GM03348 (cell line): ENCODE results near the gene LRRC42.

ENCODE experiments used
- DNase-seq: peaks from one replicate; pipeline ENCODE4 v3.0.0; 2012; ENCODE audit warnings: low spot score

The LRRC42 gene

GRCh38 chr1:53942127-53942957 is 3.8 kb upstream of the LRRC42 start:
- no peak for DNase-seq

- DNase-seq: no peak
Measured at GRCh38 chr1:53943090-53943489, 3.1 kb upstream of the LRRC42 start.

- DNase-seq: no peak
Measured at GRCh38 chr1:53943490-53944043, 2.6 kb upstream of the LRRC42 start.

- DNase-seq: peak; percentile 15
Measured at GRCh38 chr1:53944469-53945182, 1.5 kb upstream of the LRRC42 start.

GRCh38 chr1:53945183-53945432 is 1.0 kb upstream of the LRRC42 start:
- no peak for DNase-seq

GRCh38 chr1:53945433-53946251 is 508 bp upstream of the LRRC42 start, which contains the start of gene IFT25:
IFT25 (minus strand) TSS chr1:53945699; CDS start chr1:53940082, 5,617 bp downstream.
- peak; percentile 98 for DNase-seq

- DNase-seq: no peak
Measured at GRCh38 chr1:53947172-53947907, 1.2 kb downstream of the LRRC42 start.

- DNase-seq: no peak
Measured at GRCh38 chr1:53948291-53948690, 2.1 kb downstream of the LRRC42 start.

- DNase-seq: peak; percentile 34
Measured at GRCh38 chr1:53949023-53949990, 3.2 kb downstream of the LRRC42 start.

- DNase-seq: no peak
Measured at GRCh38 chr1:53951697-53952096, 5.5 kb downstream of the LRRC42 start.

- DNase-seq: no peak
Measured at GRCh38 chr1:53954128-53954527, 8.0 kb downstream of the LRRC42 start.

GRCh38 chr1:53956308-53957168 is 10.4 kb downstream of the LRRC42 start:
- no peak for DNase-seq

- peak; percentile 72 for DNase-seq
Measured at GRCh38 chr1:53957194-53957818, 11.2 kb downstream of the LRRC42 start.

GRCh38 chr1:53959664-53960250 is 13.6 kb downstream of the LRRC42 start:
- peak; percentile 33 for DNase-seq

- no peak for DNase-seq
Measured at GRCh38 chr1:53962395-53962794, 16.2 kb downstream of the LRRC42 start.

GRCh38 chr1:53963460-53963859 is 17.3 kb downstream of the LRRC42 start:
- DNase-seq: no peak

GRCh38 chr1:53964109-53964508 is 18.0 kb downstream of the LRRC42 start:
- no peak for DNase-seq

GRCh38 chr1:53966794-53967193 is 20.6 kb downstream of the LRRC42 start:
- DNase-seq: no peak
